ENCODE data around the gene CREB3L2. TPM values are rescaled to one million over a fixed set of nuclear protein-coding genes. Genes with fewer than 3 reads are reported as not detected.
"Not testable (repeated sequence)": the region's sequence is repeated elsewhere in the genome, so short reads cannot be mapped to it uniquely, and the experiment has no call there.

Gene CREB3L2
- total RNA-seq (10 to 100 TPM; 32.9 to 33.6 TPM), total RNA-seq (21.9 to 25.4 reads per million in 2 donors)

- H3K4me1 Mint-ChIP-seq = peaks cover 31% of the 10 kb centered on the region
- no peaks in the 10 kb centered on the region for H3K27me3 Mint-ChIP-seq
- ATAC-seq (peak; percentile 55), DNase-seq (peak; percentile 44 to 55 (median 50))
- H3K36me3 Mint-ChIP-seq (ENCODE audit: low read depth) = peaks cover 3% of the 10 kb centered on the region
- no peaks in the 10 kb centered on the region for H3K9me3 ChIP-seq (ENCODE audit: control insufficient read depth, low read length, poor library complexity, severe bottlenecking)
- H3K4me3 Mint-ChIP-seq = peak within 1 kb of the TSS; percentile 94
- H3K27ac Mint-ChIP-seq = peak within 1 kb of the TSS; percentile 96
These were observed at the start of gene CREB3L2 for GRCh38 chr7:138001529-138002095. CREB3L2 (minus strand) TSS chr7:138002086; CDS start chr7:138001705, 381 bp downstream.

- H3K36me3 Mint-ChIP-seq (ENCODE audit: low read depth) = no peaks in the 10 kb centered on the region
- no peak for DNase-seq
- no peaks in the 10 kb centered on the region for H3K4me1 Mint-ChIP-seq
- no peaks in the 10 kb centered on the region for H3K9me3 ChIP-seq (ENCODE audit: control insufficient read depth, low read length, poor library complexity, severe bottlenecking)
- H3K27me3 Mint-ChIP-seq = peaks cover 29% of the 10 kb centered on the region
- H3K27ac Mint-ChIP-seq = no peak overlapping the region
- H3K4me3 Mint-ChIP-seq = no peak overlapping the region
- ATAC-seq = no peak
These were observed 47.7 kb upstream of the CREB3L2 start for GRCh38 chr7:138049505-138050116.

- ATAC-seq = no peak
- Mint-ChIP-seq H3K27me3 (peaks cover 31% of the 10 kb centered on the region), H3K4me3 (no peak overlapping the region), H3K4me1 (no peaks in the 10 kb centered on the region), H3K27ac (no peak overlapping the region), H3K36me3 (ENCODE audit: low read depth) (no peaks in the 10 kb centered on the region)
- no peak for DNase-seq
- H3K9me3 ChIP-seq (ENCODE audit: control insufficient read depth, low read length, poor library complexity, severe bottlenecking) = no peaks in the 10 kb centered on the region
These were observed 46.0 kb upstream of the CREB3L2 start for GRCh38 chr7:138047907-138048306.

GRCh38 chr7:138044897-138045296, 43.0 kb upstream of the CREB3L2 start:
- H3K27ac Mint-ChIP-seq = no peak overlapping the region
- H3K9me3 ChIP-seq (ENCODE audit: control insufficient read depth, low read length, poor library complexity, severe bottlenecking) = no peaks in the 10 kb centered on the region
- ATAC-seq = no peak
- H3K4me3 Mint-ChIP-seq = no peak overlapping the region
- DNase-seq = no peak
- peaks cover 31% of the 10 kb centered on the region for H3K27me3 Mint-ChIP-seq
- H3K4me1 Mint-ChIP-seq = no peaks in the 10 kb centered on the region
- H3K36me3 Mint-ChIP-seq (ENCODE audit: low read depth) = no peaks in the 10 kb centered on the region

GRCh38 chr7:138040063-138040462, 38.2 kb upstream of the CREB3L2 start:
- not testable (repeated sequence) for ATAC-seq; H3K36me3 Mint-ChIP-seq (ENCODE audit: low read depth); H3K9me3 ChIP-seq (ENCODE audit: control insufficient read depth, low read length, poor library complexity, severe bottlenecking); H3K4me3 Mint-ChIP-seq; DNase-seq; H3K4me1 Mint-ChIP-seq; H3K27ac Mint-ChIP-seq
- H3K27me3 Mint-ChIP-seq = peaks cover 11% of the 10 kb centered on the region

GRCh38 chr7:138036135-138036534, 34.2 kb upstream of the CREB3L2 start:
- no peak overlapping the region for H3K27ac Mint-ChIP-seq
- DNase-seq (no peak), ATAC-seq (no peak)
- H3K27me3 Mint-ChIP-seq = peaks cover 4% of the 10 kb centered on the region
- no peaks in the 10 kb centered on the region for H3K36me3 Mint-ChIP-seq (ENCODE audit: low read depth)
- H3K4me3 Mint-ChIP-seq = no peak overlapping the region
- H3K9me3 ChIP-seq (ENCODE audit: control insufficient read depth, low read length, poor library complexity, severe bottlenecking) = no peaks in the 10 kb centered on the region
- H3K4me1 Mint-ChIP-seq = no peaks in the 10 kb centered on the region

- H3K4me1 Mint-ChIP-seq = no peaks in the 10 kb centered on the region
- no peaks in the 10 kb centered on the region for H3K36me3 Mint-ChIP-seq (ENCODE audit: low read depth)
- no peak for DNase-seq
- H3K27ac Mint-ChIP-seq = no peak overlapping the region
- no peak overlapping the region for H3K4me3 Mint-ChIP-seq
- ATAC-seq = no peak
- H3K9me3 ChIP-seq (ENCODE audit: control insufficient read depth, low read length, poor library complexity, severe bottlenecking) = no peaks in the 10 kb centered on the region
- peaks cover 9% of the 10 kb centered on the region for H3K27me3 Mint-ChIP-seq
These were observed 31.4 kb upstream of the CREB3L2 start for GRCh38 chr7:138033241-138033640.

- H3K27ac Mint-ChIP-seq = no peak overlapping the region
- peaks cover 14% of the 10 kb centered on the region for H3K27me3 Mint-ChIP-seq
- H3K9me3 ChIP-seq (ENCODE audit: control insufficient read depth, low read length, poor library complexity, severe bottlenecking) = no peaks in the 10 kb centered on the region
- H3K4me3 Mint-ChIP-seq = no peak overlapping the region
- H3K36me3 Mint-ChIP-seq (ENCODE audit: low read depth) = no peaks in the 10 kb centered on the region
- DNase-seq = no peak
- H3K4me1 Mint-ChIP-seq = no peaks in the 10 kb centered on the region
- no peak for ATAC-seq
These were observed 30.9 kb upstream of the CREB3L2 start for GRCh38 chr7:138032770-138033169.

- DNase-seq (no peak), ATAC-seq (no peak)
- Mint-ChIP-seq H3K27ac (no peak overlapping the region), H3K4me1 (no peaks in the 10 kb centered on the region), H3K27me3 (peaks cover 17% of the 10 kb centered on the region), H3K4me3 (no peak overlapping the region), H3K36me3 (ENCODE audit: low read depth) (no peaks in the 10 kb centered on the region)
- no peaks in the 10 kb centered on the region for H3K9me3 ChIP-seq (ENCODE audit: control insufficient read depth, low read length, poor library complexity, severe bottlenecking)
These were observed 30.3 kb upstream of the CREB3L2 start for GRCh38 chr7:138032186-138032585.

- Mint-ChIP-seq H3K4me1 (no peaks in the 10 kb centered on the region), H3K4me3 (no peak overlapping the region), H3K27me3 (peaks cover 22% of the 10 kb centered on the region), H3K27ac (no peak overlapping the region), H3K36me3 (ENCODE audit: low read depth) (no peaks in the 10 kb centered on the region)
- no peaks in the 10 kb centered on the region for H3K9me3 ChIP-seq (ENCODE audit: control insufficient read depth, low read length, poor library complexity, severe bottlenecking)
- ATAC-seq = no peak
- no peak for DNase-seq
These were observed 28.9 kb upstream of the CREB3L2 start for GRCh38 chr7:138030679-138031351.

GRCh38 chr7:138029941-138030340, 28.1 kb upstream of the CREB3L2 start:
- Mint-ChIP-seq H3K4me1 (no peaks in the 10 kb centered on the region), H3K4me3 (no peak overlapping the region), H3K36me3 (ENCODE audit: low read depth) (no peaks in the 10 kb centered on the region), H3K27me3 (peaks cover 22% of the 10 kb centered on the region), H3K27ac (no peak overlapping the region)
- no peak for ATAC-seq
- no peaks in the 10 kb centered on the region for H3K9me3 ChIP-seq (ENCODE audit: control insufficient read depth, low read length, poor library complexity, severe bottlenecking)
- DNase-seq = no peak

GRCh38 chr7:138029126-138029525, 27.2 kb upstream of the CREB3L2 start:
- H3K27me3 Mint-ChIP-seq = peaks cover 22% of the 10 kb centered on the region
- H3K27ac Mint-ChIP-seq = no peak overlapping the region
- no peak overlapping the region for H3K4me3 Mint-ChIP-seq
- no peaks in the 10 kb centered on the region for H3K4me1 Mint-ChIP-seq
- ATAC-seq (no peak), DNase-seq (no peak)
- H3K9me3 ChIP-seq (ENCODE audit: control insufficient read depth, low read length, poor library complexity, severe bottlenecking) = no peaks in the 10 kb centered on the region
- H3K36me3 Mint-ChIP-seq (ENCODE audit: low read depth) = no peaks in the 10 kb centered on the region

GRCh38 chr7:138027100-138027499, 25.2 kb upstream of the CREB3L2 start:
- no peak for DNase-seq
- Mint-ChIP-seq H3K27me3 (peaks cover 22% of the 10 kb centered on the region), H3K4me1 (no peaks in the 10 kb centered on the region), H3K4me3 (no peak overlapping the region), H3K36me3 (ENCODE audit: low read depth) (no peaks in the 10 kb centered on the region), H3K27ac (no peak overlapping the region)
- no peak for ATAC-seq
- no peaks in the 10 kb centered on the region for H3K9me3 ChIP-seq (ENCODE audit: control insufficient read depth, low read length, poor library complexity, severe bottlenecking)

Data from T-helper 17 cell (primary cell).